NB4 (cell line): ENCODE data around the gene WDR75.
A peak's percentile ranks its signal among the peaks of the same experiment; 100 is the strongest.

Source experiments
- CTCF ChIP-seq: IDR thresholded peaks from one replicate; pipeline ENCODE4 v1.5.1; 2012; ENCODE audit warnings: low read depth, low read length
- MYC ChIP-seq: IDR thresholded peaks from 2 replicates; pipeline ENCODE4 v1.6.1; 2011; ENCODE audit warnings: low read depth, low read length
- POLR2A ChIP-seq: IDR thresholded peaks from 2 replicates; pipeline ENCODE4 v1.6.1; 2011; ENCODE audit warnings: mild to moderate bottlenecking; ENCODE audit not compliant: insufficient read length; ENCODE audit errors: extremely low read depth
- TF ChIP-seq, protein P1 (sequence below): IDR thresholded peaks from 2 replicates; pipeline ENCODE4 v1.6.1; 2011; ENCODE audit warnings: low read depth, low read length

DNA sequence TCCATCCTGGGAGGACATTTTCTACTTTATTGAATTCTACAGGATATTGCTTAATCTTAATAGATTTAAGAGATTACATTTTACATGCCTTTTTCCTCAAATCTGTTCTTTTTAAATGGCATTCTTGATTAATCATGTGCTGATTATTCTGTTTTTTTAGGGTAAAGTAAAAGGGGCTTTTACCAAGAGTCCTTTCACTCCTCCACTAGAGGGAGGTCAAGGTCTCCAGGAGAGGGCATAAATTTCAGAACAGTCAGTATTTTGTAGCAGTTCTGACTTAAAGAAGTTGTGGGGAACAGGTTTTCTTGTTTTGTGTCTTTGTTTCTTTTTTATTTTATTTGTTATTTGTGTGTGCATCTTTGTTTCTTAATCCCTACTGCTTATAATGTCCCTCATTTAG lies 25.4 kb downstream of the WDR75 start:
- TF ChIP-seq CTCF (peak; percentile 60), POLR2A (no peak), MYC (no peak)
- TF ChIP-seq, protein P1, sequence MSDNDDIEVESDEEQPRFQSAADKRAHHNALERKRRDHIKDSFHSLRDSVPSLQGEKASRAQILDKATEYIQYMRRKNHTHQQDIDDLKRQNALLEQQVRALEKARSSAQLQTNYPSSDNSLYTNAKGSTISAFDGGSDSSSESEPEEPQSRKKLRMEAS: no peak
